DMS153 treated with DMSO at 0.1 percent for 48 hours (cell line): Measurements from ENCODE around the gene CXorf38.
"Not testable (repeated sequence)": the region's sequence is repeated elsewhere in the genome, so short reads cannot be mapped to it uniquely, and the experiment has no call there.

ENCODE experiments used
- DNase-seq: peaks from one replicate; lab custom pipeline; 2025; ENCODE audit not compliant: unreplicated experiment; lab: John Stamatoyannopoulos, UW

Gene CXorf38

GRCh38 chrX:40628506-40628905, 18.9 kb downstream of the CXorf38 start:
- DNase-seq, result no peak

GRCh38 chrX:40625294-40625693, 22.1 kb downstream of the CXorf38 start:
- no peak for DNase-seq

GRCh38 chrX:40623665-40624064, 23.7 kb downstream of the CXorf38 start:
- no peak for DNase-seq

GRCh38 chrX:40623139-40623536, 24.2 kb downstream of the CXorf38 start, which contains the start of gene MPC1L:
MPC1L (plus strand) TSS chrX:40623428; CDS start chrX:40623566, 138 bp downstream.
- DNase-seq, result no peak

- no peak for DNase-seq
These were observed 24.8 kb downstream of the CXorf38 start for GRCh38 chrX:40622479-40623138.

- no peak for DNase-seq
These were observed 29.8 kb downstream of the CXorf38 start for GRCh38 chrX:40617566-40617965.

- DNase-seq, result no peak
These were observed 31.4 kb downstream of the CXorf38 start for GRCh38 chrX:40615976-40616375.

- DNase-seq, result no peak
These were observed 34.9 kb downstream of the CXorf38 start for GRCh38 chrX:40612511-40612910.

- DNase-seq, result no peak
These were observed 40.0 kb downstream of the CXorf38 start for GRCh38 chrX:40607381-40607780.

GRCh38 chrX:40603446-40603845, 43.9 kb downstream of the CXorf38 start:
- DNase-seq, result no peak

GRCh38 chrX:40589616-40590321, 57.6 kb downstream of the CXorf38 start:
- not testable (repeated sequence) for DNase-seq

GRCh38 chrX:40587623-40588022, 59.7 kb downstream of the CXorf38 start:
- DNase-seq, result not testable (repeated sequence)

- DNase-seq, result no peak
These were observed 64.5 kb downstream of the CXorf38 start for GRCh38 chrX:40582811-40583210.

GRCh38 chrX:40582178-40582577, 65.2 kb downstream of the CXorf38 start:
- not testable (repeated sequence) for DNase-seq

- DNase-seq, result no peak
These were observed 65.9 kb downstream of the CXorf38 start for GRCh38 chrX:40581336-40581920.

GRCh38 chrX:40580537-40581335, 66.6 kb downstream of the CXorf38 start, which contains the start of gene ATP6AP2:
ATP6AP2 (plus strand) TSS chrX:40580970; CDS start chrX:40581066, 96 bp downstream.
- peak; percentile 73 for DNase-seq

- DNase-seq, result no peak
These were observed 67.3 kb downstream of the CXorf38 start for GRCh38 chrX:40579900-40580536.

GRCh38 chrX:40579141-40579540, 68.2 kb downstream of the CXorf38 start:
- no peak for DNase-seq

GRCh38 chrX:40578039-40578695, 69.2 kb downstream of the CXorf38 start:
- DNase-seq, result no peak
